Endothelial cell (in vitro differentiated cells): Measurements from ENCODE around the gene RANBP17. TPM values are rescaled to one million over a fixed set of nuclear protein-coding genes. Genes with fewer than 3 reads are reported as not detected.

Source experiments
- DNase-seq: peaks from one replicate; pipeline ENCODE4 v3.0.0; 2021; ENCODE audit warnings: low spot score
- H3K27ac Mint-ChIP-seq: one replicate; pipeline ENCODE4 v1.8.0; 2021; ENCODE audit warnings: mixed read lengths, inconsistent platforms; ENCODE audit not compliant: unreplicated experiment
- H3K27me3 Mint-ChIP-seq: one replicate; pipeline ENCODE4 v1.8.0; 2021; ENCODE audit warnings: mild to moderate bottlenecking, moderate library complexity, mixed read lengths, inconsistent platforms; ENCODE audit not compliant: unreplicated experiment
- H3K36me3 Mint-ChIP-seq: one replicate; pipeline ENCODE4 v1.8.0; 2021; ENCODE audit warnings: mild to moderate bottlenecking, low read depth, mixed read lengths, inconsistent platforms; ENCODE audit not compliant: unreplicated experiment
- H3K4me1 Mint-ChIP-seq: one replicate; pipeline ENCODE4 v1.8.0; 2021; ENCODE audit warnings: mild to moderate bottlenecking, mixed read lengths, inconsistent platforms; ENCODE audit not compliant: unreplicated experiment
- H3K4me3 Mint-ChIP-seq: one replicate; pipeline ENCODE4 v1.8.0; 2021; ENCODE audit warnings: mild to moderate bottlenecking, mixed read lengths, inconsistent platforms; ENCODE audit not compliant: unreplicated experiment
- H3K9me3 Mint-ChIP-seq: one replicate; pipeline ENCODE4 v1.8.0; 2021; ENCODE audit warnings: mixed read lengths, inconsistent platforms; ENCODE audit not compliant: unreplicated experiment
- total RNA-seq: library from RNA; stranded (reverse); fragmentation: NEBNext Ultra II Directional; extraction: Animal tissue kit (Norgen Biotek cat#: 25700); gene quantifications from one replicate; pipeline ENCODE4 v1.2.1, GENCODE V29; 2021; ENCODE audit not compliant: unreplicated experiment
- TF ChIP-seq, protein P1 (sequence below): fragments of 200-600 bp; sonication (generic); IDR thresholded peaks from one replicate; pipeline ENCODE4 v1.5.0; 2021; ENCODE audit warnings: antibody characterized with exemption; ENCODE audit not compliant: unreplicated experiment

The RANBP17 gene
- total RNA-seq, 1 donor from 2014 or later = 22.7 TPM

DNA sequence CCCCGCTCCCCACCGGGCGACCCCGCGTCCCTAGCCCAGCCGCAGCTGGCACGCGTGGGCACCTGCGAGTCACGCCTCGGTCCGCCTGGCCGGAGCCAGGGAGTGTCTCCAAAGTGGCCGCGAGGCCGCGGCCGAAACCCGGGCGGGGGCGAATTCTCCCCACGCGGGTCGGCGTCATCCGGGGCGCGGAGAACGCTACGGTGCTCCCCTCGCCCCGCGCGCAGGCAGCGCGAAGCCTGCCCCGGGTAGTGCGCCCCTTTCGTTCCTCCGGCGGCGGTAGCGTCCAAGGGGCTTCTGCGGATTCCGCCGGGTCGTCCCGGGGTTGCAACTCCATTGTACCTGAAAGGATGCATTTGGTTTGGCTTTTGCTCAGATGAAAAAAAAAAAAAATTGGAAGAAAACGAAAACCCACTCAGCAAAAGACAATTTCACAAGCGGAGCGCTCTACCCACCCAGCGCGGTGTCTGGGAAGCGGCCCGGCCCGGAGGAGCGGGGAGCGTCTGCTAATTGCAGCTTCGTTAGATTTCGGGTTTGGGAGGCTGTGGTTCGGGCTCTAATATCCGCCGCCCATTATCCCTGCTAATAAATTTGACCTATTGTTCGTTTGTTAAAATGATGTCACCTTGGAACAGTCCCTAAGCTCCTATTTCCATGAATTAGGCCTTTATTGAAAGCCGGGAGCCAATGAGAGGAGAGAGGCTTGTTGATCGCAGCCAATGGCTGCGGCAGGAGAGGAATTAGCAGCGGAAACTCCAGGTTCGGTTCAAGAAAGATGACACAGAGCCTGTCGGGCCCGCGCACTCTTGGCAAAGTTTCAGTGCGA, 446.8 kb downstream of the RANBP17 start, which contains the start of gene TLX3:
Gene TLX3, plus strand, starts transcription at position 796 of the 823 bp plus-strand sequence. CDS start 118 bp downstream, outside the sequence.
- Mint-ChIP-seq H3K9me3 (no peaks in the 10 kb centered on the region), H3K36me3 (peaks cover 11% of the 10 kb centered on the region), H3K27me3 (peaks cover 38% of the 10 kb centered on the region), H3K4me3 (peak within 1 kb of the TSS; percentile 85), H3K4me1 (peaks cover 24% of the 10 kb centered on the region), H3K27ac (no peak within 1 kb of the TSS)
- DNase-seq = no peak
- TF ChIP-seq, protein P1, sequence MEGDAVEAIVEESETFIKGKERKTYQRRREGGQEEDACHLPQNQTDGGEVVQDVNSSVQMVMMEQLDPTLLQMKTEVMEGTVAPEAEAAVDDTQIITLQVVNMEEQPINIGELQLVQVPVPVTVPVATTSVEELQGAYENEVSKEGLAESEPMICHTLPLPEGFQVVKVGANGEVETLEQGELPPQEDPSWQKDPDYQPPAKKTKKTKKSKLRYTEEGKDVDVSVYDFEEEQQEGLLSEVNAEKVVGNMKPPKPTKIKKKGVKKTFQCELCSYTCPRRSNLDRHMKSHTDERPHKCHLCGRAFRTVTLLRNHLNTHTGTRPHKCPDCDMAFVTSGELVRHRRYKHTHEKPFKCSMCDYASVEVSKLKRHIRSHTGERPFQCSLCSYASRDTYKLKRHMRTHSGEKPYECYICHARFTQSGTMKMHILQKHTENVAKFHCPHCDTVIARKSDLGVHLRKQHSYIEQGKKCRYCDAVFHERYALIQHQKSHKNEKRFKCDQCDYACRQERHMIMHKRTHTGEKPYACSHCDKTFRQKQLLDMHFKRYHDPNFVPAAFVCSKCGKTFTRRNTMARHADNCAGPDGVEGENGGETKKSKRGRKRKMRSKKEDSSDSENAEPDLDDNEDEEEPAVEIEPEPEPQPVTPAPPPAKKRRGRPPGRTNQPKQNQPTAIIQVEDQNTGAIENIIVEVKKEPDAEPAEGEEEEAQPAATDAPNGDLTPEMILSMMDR = no peak

DNA sequence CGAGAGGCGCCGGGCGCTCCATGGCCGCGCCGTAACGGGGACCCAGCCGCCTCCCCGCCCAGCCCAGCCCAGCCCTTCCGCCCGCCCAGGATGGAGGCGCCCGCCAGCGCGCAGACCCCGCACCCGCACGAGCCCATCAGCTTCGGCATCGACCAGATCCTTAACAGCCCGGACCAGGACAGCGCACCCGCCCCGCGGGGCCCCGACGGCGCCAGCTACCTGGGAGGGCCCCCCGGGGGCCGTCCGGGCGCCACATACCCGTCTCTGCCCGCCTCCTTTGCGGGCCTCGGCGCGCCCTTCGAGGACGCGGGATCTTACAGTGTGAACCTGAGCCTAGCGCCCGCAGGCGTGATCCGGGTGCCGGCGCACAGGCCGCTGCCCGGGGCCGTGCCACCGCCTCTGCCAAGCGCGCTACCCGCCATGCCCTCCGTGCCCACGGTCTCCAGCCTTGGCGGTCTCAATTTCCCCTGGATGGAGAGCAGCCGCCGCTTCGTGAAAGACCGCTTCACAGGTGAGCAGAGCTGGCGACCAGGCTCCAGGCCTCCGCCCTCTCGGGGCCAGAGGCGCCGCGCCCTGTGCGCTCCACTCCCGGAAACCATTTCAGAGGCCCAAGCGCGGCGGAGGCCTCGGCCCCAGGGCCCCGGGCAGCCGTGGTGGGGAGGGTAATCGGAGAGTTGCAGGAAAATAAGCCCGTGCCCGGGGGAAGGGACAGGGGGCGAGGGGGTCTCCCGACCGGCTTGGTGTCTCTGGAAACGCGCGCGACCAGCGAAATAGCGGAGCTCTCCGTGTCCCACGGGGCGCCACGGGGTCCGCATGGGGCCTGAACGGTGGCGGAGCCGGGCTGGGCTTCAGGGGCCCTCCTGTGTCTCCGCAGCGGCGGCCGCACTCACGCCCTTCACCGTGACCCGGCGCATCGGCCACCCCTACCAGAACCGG, 447.7 kb downstream of the RANBP17 start:
- Mint-ChIP-seq H3K9me3 (no peaks in the 10 kb centered on the region), H3K27me3 (peaks cover 43% of the 10 kb centered on the region), H3K4me3 (no peak overlapping the region), H3K27ac (no peak overlapping the region), H3K4me1 (peaks cover 27% of the 10 kb centered on the region), H3K36me3 (peaks cover 11% of the 10 kb centered on the region)
- TF ChIP-seq, protein P1 = no peak
- DNase-seq = no peak

DNA sequence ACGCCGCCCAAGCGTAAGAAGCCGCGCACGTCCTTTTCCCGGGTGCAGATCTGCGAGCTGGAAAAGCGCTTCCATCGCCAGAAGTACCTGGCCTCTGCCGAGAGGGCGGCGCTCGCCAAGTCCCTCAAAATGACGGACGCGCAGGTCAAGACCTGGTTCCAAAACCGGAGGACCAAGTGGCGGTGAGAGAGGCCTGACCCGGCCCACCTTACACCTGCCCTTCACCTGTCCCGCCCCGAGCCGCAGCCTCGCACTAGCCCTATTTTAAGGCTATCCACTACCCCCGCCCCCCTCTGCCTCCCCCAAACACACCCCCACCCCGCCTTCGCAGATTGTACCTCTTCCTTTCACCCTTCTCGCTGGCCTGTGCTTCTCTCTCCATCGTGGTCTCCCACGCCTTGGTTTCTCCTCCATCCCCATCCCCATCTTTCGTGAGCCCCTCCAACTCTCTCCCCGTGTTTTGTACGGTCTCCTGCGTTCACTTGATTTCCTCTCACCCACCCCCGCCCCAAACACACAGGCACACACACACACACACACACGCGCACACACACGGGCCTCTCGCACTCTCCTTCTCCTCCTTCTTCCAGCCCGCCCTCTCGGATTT, 448.5 kb downstream of the RANBP17 start:
- Mint-ChIP-seq H3K4me3 (peak overlapping the region; percentile 59), H3K27me3 (peaks cover 46% of the 10 kb centered on the region), H3K9me3 (no peaks in the 10 kb centered on the region), H3K27ac (no peak overlapping the region), H3K36me3 (peaks cover 11% of the 10 kb centered on the region), H3K4me1 (peaks cover 27% of the 10 kb centered on the region)
- peak; percentile 42 for DNase-seq
- TF ChIP-seq, protein P1 = peak; percentile 66

DNA sequence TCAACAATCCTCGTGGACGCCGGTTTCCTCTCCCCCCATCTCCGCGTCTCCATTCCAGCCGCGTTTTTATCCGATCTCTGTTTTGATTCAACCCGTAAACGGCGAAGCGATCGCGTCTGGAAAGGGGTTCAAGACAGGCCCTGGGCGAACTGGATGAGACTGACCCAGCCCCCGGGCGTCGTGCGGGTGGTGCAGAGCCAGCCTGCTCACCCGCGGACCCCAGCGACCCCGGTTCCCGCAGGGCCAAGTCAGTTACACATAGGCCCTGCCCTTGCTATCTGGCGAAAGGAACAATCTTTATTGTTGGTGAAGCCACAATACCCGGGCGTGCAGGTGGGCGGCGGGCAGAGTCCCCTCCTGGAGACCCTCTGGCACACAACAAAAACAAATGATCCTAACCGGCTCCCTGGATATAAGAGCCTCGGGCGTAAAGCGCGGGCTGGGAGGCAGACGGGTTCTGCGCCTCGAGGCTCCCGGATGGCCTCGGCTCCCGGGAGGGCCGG, 449.1 kb downstream of the RANBP17 start:
- Mint-ChIP-seq H3K4me3 (peak overlapping the region; percentile 59), H3K27ac (no peak overlapping the region), H3K9me3 (no peaks in the 10 kb centered on the region), H3K4me1 (peaks cover 27% of the 10 kb centered on the region), H3K27me3 (peaks cover 46% of the 10 kb centered on the region), H3K36me3 (peaks cover 11% of the 10 kb centered on the region)
- no peak for DNase-seq
- TF ChIP-seq, protein P1 = no peak
